ENCODE measurements around the gene PARP1.

Gene PARP1

DNA sequence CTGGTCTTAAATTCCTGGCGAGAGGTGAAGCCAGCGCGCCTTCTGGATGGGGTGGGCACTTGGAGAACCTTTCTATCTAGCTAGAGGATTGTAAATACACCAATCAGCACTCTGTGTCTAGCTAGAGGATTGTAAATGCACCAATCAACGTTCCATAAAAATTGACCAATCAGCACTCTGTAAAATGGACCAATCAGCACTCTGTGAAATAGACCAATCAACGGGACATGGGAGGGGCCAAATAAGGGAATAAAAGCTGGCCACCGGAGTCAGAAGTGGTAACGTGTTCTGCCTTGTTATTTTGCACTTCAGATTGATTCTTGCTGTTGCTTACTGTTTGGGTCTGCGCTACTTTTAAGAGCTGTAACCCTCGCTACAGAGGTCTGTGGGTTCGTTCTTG lies 87.0 kb downstream of the PARP1 start:
- no peak overlapping the region for H3K27ac ChIP-seq
- no peak for DNase-seq (ENCODE audit: low read depth, low spot score)

DNA sequence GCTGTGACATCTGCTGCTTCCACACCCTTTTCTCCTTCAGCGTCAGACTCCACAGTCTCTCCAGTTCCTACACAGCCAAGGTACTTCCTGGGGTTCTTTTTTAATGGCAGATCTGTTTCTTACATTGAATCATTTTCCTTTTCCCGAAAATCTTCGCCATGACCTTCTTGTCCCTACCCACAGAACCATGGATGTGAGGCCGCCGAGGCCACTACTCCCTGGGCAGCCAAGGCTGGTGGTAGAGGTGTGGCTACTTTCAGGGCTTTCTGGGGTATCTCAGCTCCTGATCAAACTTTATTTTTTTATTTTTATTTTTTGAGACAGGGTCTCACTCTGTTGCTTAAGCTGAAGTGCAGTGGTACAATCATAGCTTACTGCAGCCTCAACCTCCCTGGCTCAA lies 89.4 kb downstream of the PARP1 start:
- H3K27ac ChIP-seq, result no peak overlapping the region
- no peak for DNase-seq (ENCODE audit: low read depth, low spot score)

GRCh38 chr1:226314055-226314454 lies 93.8 kb downstream of the PARP1 start:
- no peak overlapping the region for H3K27ac ChIP-seq
- DNase-seq (ENCODE audit: low read depth, low spot score), result no peak

- DNase-seq (ENCODE audit: low read depth, low spot score), result no peak
Observed at GRCh38 chr1:226312065-226312464, 95.8 kb downstream of the PARP1 start.

GRCh38 chr1:226311376-226311775 lies 96.5 kb downstream of the PARP1 start:
- no peak for DNase-seq (ENCODE audit: low read depth, low spot score)

More at GRCh38 chr1:226312065-226312464, 95.8 kb downstream of the PARP1 start:
- no peak overlapping the region for H3K27ac ChIP-seq

More at GRCh38 chr1:226311376-226311775, 96.5 kb downstream of the PARP1 start:
- H3K27ac ChIP-seq, result no peak overlapping the region
